ENCODE measurements around the gene CNBD2.
A peak's percentile ranks its signal among the peaks of the same experiment; 100 is the strongest.
"Not testable (repeated sequence)": the region's sequence is repeated elsewhere in the genome, so short reads cannot be mapped to it uniquely, and the experiment has no call there.

The CNBD2 gene

GRCh38 chr20:36064658-36065426 is 96.5 kb downstream of the CNBD2 start:
- peak; percentile 48 to 94 (median 86) for DNase-seq

GRCh38 chr20:36065427-36065998 is 97.1 kb downstream of the CNBD2 start:
- DNase-seq = peak in 1 of 14 donors; percentile 7

- peak in 1 of 14 donors; percentile 43 for DNase-seq
Measured at GRCh38 chr20:36066777-36067176, 98.4 kb downstream of the CNBD2 start.

- DNase-seq = not testable (repeated sequence)
Measured at GRCh38 chr20:36068526-36068925, 100.1 kb downstream of the CNBD2 start.

GRCh38 chr20:36070451-36070850 is 102.1 kb downstream of the CNBD2 start:
- DNase-seq = peak in 9 of 14 donors; percentile 18 to 65 (median 36)

- no peak for DNase-seq
Measured at GRCh38 chr20:36071848-36072247, 103.5 kb downstream of the CNBD2 start.

- DNase-seq = no peak
Measured at GRCh38 chr20:36074983-36075382, 106.6 kb downstream of the CNBD2 start.

- DNase-seq = not testable (repeated sequence)
Measured at GRCh38 chr20:36077762-36078161, 109.4 kb downstream of the CNBD2 start.

GRCh38 chr20:36079486-36079885 is 111.1 kb downstream of the CNBD2 start:
- DNase-seq = no peak

- DNase-seq = not testable (repeated sequence)
Measured at GRCh38 chr20:36079984-36080383, 111.6 kb downstream of the CNBD2 start.
